Measurements from ENCODE around the gene LMO1.

DNA sequence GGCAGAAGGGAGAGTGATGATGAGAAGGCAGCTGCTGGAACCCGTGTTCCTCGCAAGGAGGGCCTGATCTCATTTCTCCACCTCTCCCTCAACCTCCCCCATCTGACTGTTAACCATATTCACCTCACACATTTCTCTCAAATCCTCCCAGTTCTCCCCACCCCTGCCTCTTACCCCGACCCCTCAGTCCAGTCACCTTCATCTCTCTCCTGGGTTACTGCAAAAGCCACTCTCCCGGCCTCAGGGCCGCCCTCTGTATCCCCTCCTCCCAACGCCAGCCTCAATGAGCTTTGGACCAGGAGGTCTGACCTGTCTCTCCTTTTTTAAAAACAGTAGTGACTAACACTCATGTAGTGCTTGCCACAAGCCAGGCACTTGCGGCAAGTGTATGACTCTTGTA lies 29.5 kb upstream of the LMO1 start:
- TF ChIP-seq, protein P1, sequence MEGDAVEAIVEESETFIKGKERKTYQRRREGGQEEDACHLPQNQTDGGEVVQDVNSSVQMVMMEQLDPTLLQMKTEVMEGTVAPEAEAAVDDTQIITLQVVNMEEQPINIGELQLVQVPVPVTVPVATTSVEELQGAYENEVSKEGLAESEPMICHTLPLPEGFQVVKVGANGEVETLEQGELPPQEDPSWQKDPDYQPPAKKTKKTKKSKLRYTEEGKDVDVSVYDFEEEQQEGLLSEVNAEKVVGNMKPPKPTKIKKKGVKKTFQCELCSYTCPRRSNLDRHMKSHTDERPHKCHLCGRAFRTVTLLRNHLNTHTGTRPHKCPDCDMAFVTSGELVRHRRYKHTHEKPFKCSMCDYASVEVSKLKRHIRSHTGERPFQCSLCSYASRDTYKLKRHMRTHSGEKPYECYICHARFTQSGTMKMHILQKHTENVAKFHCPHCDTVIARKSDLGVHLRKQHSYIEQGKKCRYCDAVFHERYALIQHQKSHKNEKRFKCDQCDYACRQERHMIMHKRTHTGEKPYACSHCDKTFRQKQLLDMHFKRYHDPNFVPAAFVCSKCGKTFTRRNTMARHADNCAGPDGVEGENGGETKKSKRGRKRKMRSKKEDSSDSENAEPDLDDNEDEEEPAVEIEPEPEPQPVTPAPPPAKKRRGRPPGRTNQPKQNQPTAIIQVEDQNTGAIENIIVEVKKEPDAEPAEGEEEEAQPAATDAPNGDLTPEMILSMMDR (IDR thresholded peaks at IDR 0.05): no peak
- TF ChIP-seq POLR2A (IDR thresholded peaks at IDR 0.05): no peak

All from right lobe of liver (tissue), 4 donors.